H1 (cell line): ENCODE data around the gene TP53. TPM values are rescaled to one million over a fixed set of nuclear protein-coding genes. Genes with fewer than 3 reads are reported as not detected.

ENCODE experiments used
- CTCF ChIA-PET: fragments of 300-600 bp; sonication (Branson Sonifier 250); formaldehyde crosslinking; loops from one replicate; lab custom pipeline; 2021; ENCODE audit not compliant: partially characterized antibody; lab: Charles Lee
- POLR2A ChIA-PET: fragments of 300-600 bp; sonication (Branson Sonifier 250); formaldehyde crosslinking; loops from one replicate; lab custom pipeline; 2021; ENCODE audit warnings: inconsistent platforms; ENCODE audit not compliant: partially characterized antibody; lab: Charles Lee
- DNase-seq, 2 experiments: peaks; one replicate each; pipeline versions ENCODE4 v3.0.0 to v3.0.0-alpha.2; 2010 to 2022; ENCODE audit warnings: low spot score in 2 of 2, low read depth in 1 of 2, mixed read lengths in 1 of 2
- FAIRE-seq: peaks from 2 replicates; lab custom pipeline; 2011; peaks lifted over from hg19 to GRCh38; lab: Jason Lieb, UNC
- H2AFZ ChIP-seq: 2 replicates; pipeline ENCODE4 v1.8.1; 2012; ENCODE audit warnings: low read length, inconsistent platforms
- H2AK5ac ChIP-seq: 2 replicates; pipeline ENCODE4 v1.6.1; 2013; ENCODE audit warnings: low read depth, low read length
- H2BK120ac ChIP-seq: replicated peaks from 2 replicates; pipeline ENCODE3; 2013; ENCODE audit warnings: low read depth, low read length, inconsistent platforms
- H2BK12ac ChIP-seq: 2 replicates; pipeline ENCODE4 v1.6.1; 2013; ENCODE audit warnings: low read depth, low read length
- H2BK15ac ChIP-seq: 2 replicates; pipeline ENCODE4 v1.6.1; 2013; ENCODE audit warnings: low read length
- H2BK20ac ChIP-seq: 2 replicates; pipeline ENCODE4 v1.6.1; 2013; ENCODE audit warnings: low read length
- H2BK5ac ChIP-seq: 2 replicates; pipeline ENCODE4 v1.6.1; 2013; ENCODE audit warnings: low read depth, low read length
- H3K14ac ChIP-seq: 2 replicates; pipeline ENCODE4 v1.6.1; 2013; ENCODE audit warnings: inconsistent platforms; ENCODE audit not compliant: insufficient read length
- H3K18ac ChIP-seq: 2 replicates; pipeline ENCODE4 v1.6.1; 2013; ENCODE audit warnings: low read length; ENCODE audit errors: extremely low read depth
- H3K23ac ChIP-seq: 2 replicates; pipeline ENCODE4 v1.6.1; 2013; ENCODE audit warnings: inconsistent platforms; ENCODE audit not compliant: insufficient read length
- H3K23me2 ChIP-seq: 2 replicates; pipeline ENCODE4 v1.6.1; 2013; ENCODE audit warnings: low read depth, low read length
- H3K27ac ChIP-seq: 2 replicates; pipeline ENCODE4 v1.6.1; 2011; ENCODE audit warnings: low read depth, low read length, inconsistent platforms
- H3K27me3 ChIP-seq, 4 experiments: replicated peaks in 1 of 4; 1 replicate in 1 of 4; 2 replicates in 3 of 4; pipeline versions ENCODE4 v1.6.1 to v1.8.1; 2011 to 2013; ENCODE audit warnings: low read length in 3 of 4, mild to moderate bottlenecking in 3 of 4, inconsistent platforms in 2 of 4, mixed read lengths in 2 of 4, moderate library complexity in 1 of 4; ENCODE audit not compliant: control insufficient read depth in 3 of 4, insufficient read depth in 3 of 4; ENCODE audit errors: extremely low read depth in 1 of 4
- H3K36me3 ChIP-seq, 4 experiments: 2 replicates each; pipeline versions ENCODE4 v1.6.1 to v1.8.1; 2011 to 2013; ENCODE audit warnings: mild to moderate bottlenecking in 4 of 4, low read length in 3 of 4, moderate library complexity in 2 of 4, control low read depth in 1 of 4, inconsistent platforms in 1 of 4; ENCODE audit not compliant: insufficient read depth in 4 of 4, control insufficient read depth in 2 of 4
- H3K4ac ChIP-seq: replicated peaks from 2 replicates; pipeline ENCODE3; 2013; ENCODE audit warnings: low read length, low read depth, mixed read lengths, inconsistent platforms; ENCODE audit not compliant: insufficient read length
- H3K4me1 ChIP-seq, 4 experiments: replicated peaks in 1 of 4; 1 replicate in 1 of 4; 2 replicates in 3 of 4; pipeline versions ENCODE4 v1.6.1 to v1.8.1; 2011 to 2013; ENCODE audit warnings: low read length in 3 of 4, inconsistent platforms in 2 of 4, mixed read lengths in 1 of 4; ENCODE audit not compliant: insufficient read depth in 4 of 4, control insufficient read depth in 3 of 4
- H3K4me2 ChIP-seq, 2 experiments: 2 replicates each; pipeline versions ENCODE4 v1.6.1 to v1.8.1; 2011 to 2013; ENCODE audit warnings: low read depth in 2 of 2, low read length in 2 of 2, control low read depth in 1 of 2, inconsistent platforms in 1 of 2, mild to moderate bottlenecking in 1 of 2; ENCODE audit not compliant: insufficient read depth in 1 of 2
- H3K4me3 ChIP-seq, 4 experiments: fragments of 200-600, 300-600 bp in 1 of 4; sonication (generic), shearing (Covaris generic), sonication (Bioruptor Twin) in 1 of 4; 2 replicates each; pipeline versions ENCODE4 v1.5.1 to v1.8.1; 2011 to 2016; ENCODE audit warnings: low read length in 4 of 4, low read depth in 3 of 4, control low read depth in 2 of 4, inconsistent platforms in 2 of 4, mild to moderate bottlenecking in 2 of 4, mixed read lengths in 1 of 4, moderate library complexity in 1 of 4; ENCODE audit not compliant: insufficient read depth in 2 of 4; ENCODE audit errors: extremely low read depth in 1 of 4
- H3K56ac ChIP-seq: replicated peaks from 2 replicates; pipeline ENCODE3; 2013; ENCODE audit warnings: low read depth, mild to moderate bottlenecking, mixed read lengths, low read length, inconsistent platforms; ENCODE audit not compliant: insufficient read length
- H3K79me1 ChIP-seq: 2 replicates; pipeline ENCODE4 v1.6.1; 2013; ENCODE audit warnings: low read depth, low read length, control low read depth
- H3K79me2 ChIP-seq, 2 experiments: 2 replicates each; pipeline versions ENCODE4 v1.6.1 to v1.8.1; 2012 to 2013; ENCODE audit warnings: low read length in 2 of 2, mild to moderate bottlenecking in 2 of 2, inconsistent platforms in 1 of 2; ENCODE audit not compliant: insufficient read depth in 2 of 2, control insufficient read depth in 1 of 2
- H3K9ac ChIP-seq, 4 experiments: replicated peaks in 1 of 4; 1 replicate in 1 of 4; 2 replicates in 3 of 4; pipeline versions ENCODE4 v1.6.1 to v1.8.1; 2011 to 2013; ENCODE audit warnings: low read depth in 3 of 4, low read length in 3 of 4, control low read depth in 2 of 4, mild to moderate bottlenecking in 2 of 4, moderate library complexity in 2 of 4, inconsistent platforms in 1 of 4; ENCODE audit errors: extremely low read depth in 1 of 4
- H3K9me3 ChIP-seq, 2 experiments: 2 replicates each; pipeline versions ENCODE4 v1.6.1 to v1.8.1; 2012 to 2013; ENCODE audit warnings: mild to moderate bottlenecking in 2 of 2, moderate library complexity in 2 of 2, control low read depth in 1 of 2, inconsistent platforms in 1 of 2, low read depth in 1 of 2, low read length in 1 of 2, mixed read lengths in 1 of 2; ENCODE audit not compliant: insufficient read depth in 2 of 2
- H4K20me1 ChIP-seq, 2 experiments: replicated peaks in 1 of 2; 2 replicates each; pipeline versions ENCODE3 to v1.8.1; 2011 to 2013; ENCODE audit warnings: inconsistent platforms in 2 of 2, low read length in 2 of 2, mild to moderate bottlenecking in 1 of 2; ENCODE audit not compliant: insufficient read depth in 2 of 2, control insufficient read depth in 1 of 2
- H4K5ac ChIP-seq: 2 replicates; pipeline ENCODE4 v1.6.1; 2013; ENCODE audit warnings: low read length, low read depth, mixed read lengths, inconsistent platforms; ENCODE audit not compliant: insufficient read length
- H4K8ac ChIP-seq: 2 replicates; pipeline ENCODE4 v1.8.0; 2013; ENCODE audit warnings: mild to moderate bottlenecking, moderate library complexity, low read length, inconsistent platforms; ENCODE audit not compliant: insufficient read depth; ENCODE audit errors: extremely low read depth
- H4K91ac ChIP-seq: replicated peaks from 2 replicates; pipeline ENCODE3; 2013; ENCODE audit warnings: low read length, mixed read lengths, inconsistent platforms; ENCODE audit not compliant: insufficient read length
- FOSL1 ChIP-seq: IDR thresholded peaks from 2 replicates; pipeline ENCODE4 v1.6.1; 2011; ENCODE audit warnings: mild to moderate bottlenecking, low read depth, low read length, moderate library complexity; ENCODE audit not compliant: insufficient read depth
- GABPA ChIP-seq: IDR thresholded peaks from 2 replicates; pipeline ENCODE4 v1.6.1; 2011; ENCODE audit warnings: mild to moderate bottlenecking, low read length, moderate library complexity, borderline replicate concordance; ENCODE audit not compliant: insufficient read depth
- HDAC2 ChIP-seq, 2 experiments: fragments of 300-600 bp in 1 of 2; sonication (generic) in 1 of 2; IDR thresholded peaks; 2 replicates each; pipeline ENCODE4 v1.6.1; 2011 to 2012; ENCODE audit warnings: low read depth in 2 of 2, low read length in 2 of 2, mild to moderate bottlenecking in 2 of 2, moderate library complexity in 2 of 2, borderline replicate concordance in 1 of 2, inconsistent platforms in 1 of 2
- JUN ChIP-seq: IDR thresholded peaks from 2 replicates; pipeline ENCODE4 v1.6.1; 2011; ENCODE audit warnings: low read depth, mild to moderate bottlenecking, improper control_type of control experiment, low read length
- NANOG ChIP-seq: IDR thresholded peaks from 2 replicates; pipeline ENCODE4 v1.6.1; 2011; ENCODE audit warnings: low read length, low read depth, mild to moderate bottlenecking, inconsistent platforms; ENCODE audit not compliant: insufficient read depth, poor library complexity, severe bottlenecking
- RNF2 ChIP-seq: fragments of 200-900, 300-1000 bp; sonication (generic); IDR thresholded peaks from 2 replicates; pipeline ENCODE4 v1.7.1; 2016; ENCODE audit warnings: borderline replicate concordance, low read depth, mild to moderate bottlenecking, antibody characterized with exemption, low read length; ENCODE audit not compliant: poor library complexity, severe bottlenecking; ENCODE audit errors: missing control alignments
- SIX5 ChIP-seq: IDR thresholded peaks from 2 replicates; pipeline ENCODE4 v1.6.1; 2011; ENCODE audit warnings: mild to moderate bottlenecking, low read depth, low read length
- SP1 ChIP-seq: IDR thresholded peaks from 2 replicates; pipeline ENCODE4 v1.6.1; 2011; ENCODE audit warnings: low read depth, low read length
- TAF7 ChIP-seq: optimal IDR thresholded peaks from 2 replicates; pipeline ENCODE3; 2011; ENCODE audit warnings: low read depth, mild to moderate bottlenecking, inconsistent platforms, low read length, moderate library complexity, borderline replicate concordance
- WGBS, 2 experiments: shearing (Covaris generic) in 1 of 2; methylation state at CpG; one replicate each; pipeline versions ENCODE4 v1.1.6 to v1.1.7; 2013 to 2015; ENCODE audit warnings: low lambda C conversion rate in 2 of 2, mixed read lengths in 2 of 2, inconsistent platforms in 1 of 2, low coverage in 1 of 2, missing lambda C conversion rate in 1 of 2; ENCODE audit not compliant: insufficient replicate concordance in 2 of 2, insufficient coverage in 1 of 2, insufficient read length in 1 of 2; ENCODE audit errors: extremely low coverage in 1 of 2, missing lambda C conversion rate in 1 of 2; 5-methylcytosine and 5-hydroxymethylcytosine counted together
- polyA plus RNA-seq, 7 experiments: library from polyadenylated mRNA; depleted of rRNA in 3 of 7; stranded (reverse) in 5 of 7; unstranded in 2 of 7; fragments of >200 nt in 5 of 7; fragments of 200-250 nt in 2 of 7; gene quantifications; 1 replicate in 5 of 7; 2 replicates in 1 of 7; 4 replicates in 1 of 7; pipeline versions ENCODE4 v1.2.1 to v1.2.3, GENCODE V29; 2011 to 2013; ENCODE audit warnings: missing spikeins in 2 of 7, mixed read lengths in 2 of 7
- total RNA-seq: library from RNA; stranded (reverse); fragmentation: NEBNext Ultra II Directional; extraction: Animal tissue kit (Norgen Biotek cat#: 25700); gene quantifications from 2 replicates; pipeline ENCODE4 v1.2.1, GENCODE V29; 2021
- TF ChIP-seq, protein P1 (sequence below): IDR thresholded peaks from 2 replicates; pipeline ENCODE4 v1.6.1; 2012; ENCODE audit warnings: inconsistent platforms

Gene TP53
- total and polyA plus RNA-seq, 2 of the 8 experiments (the other 6 are each of a cell fraction or from before 2014, with no cell fraction given): 143 to 198 TPM

DNA sequence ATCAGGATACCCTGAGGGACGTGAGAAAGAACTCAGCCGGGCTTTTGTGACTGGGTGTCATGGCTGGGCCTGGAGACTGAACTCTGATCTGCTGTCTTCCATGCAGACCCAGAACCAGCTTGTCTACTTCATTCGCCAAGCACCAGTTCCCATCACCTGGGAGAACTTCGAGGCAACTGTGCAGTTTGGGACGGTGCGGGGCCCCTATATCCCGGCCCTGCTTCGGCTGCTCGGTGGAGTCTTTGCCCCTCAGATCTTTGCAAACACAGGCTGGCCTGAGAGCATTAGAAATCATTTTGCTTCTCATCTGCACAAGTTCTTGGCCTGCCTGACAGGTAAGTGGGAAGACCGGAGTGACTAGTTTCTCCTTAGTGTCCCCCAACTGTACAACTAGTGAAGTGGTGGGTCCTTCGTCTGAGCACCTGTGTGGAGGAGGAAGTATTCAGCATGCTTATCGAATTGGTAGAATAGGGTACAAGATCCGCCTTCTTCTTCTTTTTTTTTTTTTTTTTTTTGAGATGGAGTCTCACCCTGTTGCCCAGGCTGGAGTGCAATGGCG is 45.8 kb upstream of the TP53 start:
- H3K56ac ChIP-seq: no peak overlapping the region
- H2AFZ ChIP-seq: no peak overlapping the region
- H3K79me1 ChIP-seq: no peaks in the 10 kb centered on the region
- H3K18ac ChIP-seq: no peak overlapping the region
- no peak overlapping the region for H4K91ac ChIP-seq
- no peaks in the 10 kb centered on the region for H3K9me3 ChIP-seq
- H3K36me3 ChIP-seq: no peaks in the 10 kb centered on the region
- H3K23me2 ChIP-seq: no peaks in the 10 kb centered on the region
- H2AK5ac ChIP-seq: no peak overlapping the region
- H2BK5ac ChIP-seq: no peak overlapping the region
- H4K8ac ChIP-seq: no peak overlapping the region
- ChIA-PET POLR2A (no interaction called here), CTCF (no interaction called here)
- H3K14ac ChIP-seq: no peak overlapping the region
- no peak overlapping the region for H4K5ac ChIP-seq
- no peak overlapping the region for H3K23ac ChIP-seq
- no peak for DNase-seq
- H2BK20ac ChIP-seq: no peak overlapping the region
- WGBS, 2 experiments: 88% methylated on average over 13 of the region's 14 CpGs; no CpG with 5 or more reads in 1 of the 2 experiments
- no peak overlapping the region for H2BK120ac ChIP-seq
- no peak overlapping the region for H3K27ac ChIP-seq
- H3K4me3 ChIP-seq: no peak overlapping the region
- FAIRE-seq: no peak
- H3K79me2 ChIP-seq: no peaks in the 10 kb centered on the region; a peak in 1 of 4 replicates
- no peak overlapping the region for H2BK12ac ChIP-seq
- no peaks in the 10 kb centered on the region for H4K20me1 ChIP-seq
- H3K4ac ChIP-seq: no peak overlapping the region
- H3K4me2 ChIP-seq: no peak overlapping the region
- H3K9ac ChIP-seq: no peak overlapping the region
- peaks cover 0 to 3% (median under 1%) of the 10 kb centered on the region in 4 experiments; a peak in 4 of 7 replicates for H3K27me3 ChIP-seq
- no peak overlapping the region for H2BK15ac ChIP-seq
- TF ChIP-seq FOSL1: no peak
- no peak for TF ChIP-seq GABPA
- TF ChIP-seq, protein P1, sequence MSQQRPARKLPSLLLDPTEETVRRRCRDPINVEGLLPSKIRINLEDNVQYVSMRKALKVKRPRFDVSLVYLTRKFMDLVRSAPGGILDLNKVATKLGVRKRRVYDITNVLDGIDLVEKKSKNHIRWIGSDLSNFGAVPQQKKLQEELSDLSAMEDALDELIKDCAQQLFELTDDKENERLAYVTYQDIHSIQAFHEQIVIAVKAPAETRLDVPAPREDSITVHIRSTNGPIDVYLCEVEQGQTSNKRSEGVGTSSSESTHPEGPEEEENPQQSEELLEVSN: no peak
- no peak for TF ChIP-seq SIX5
- TF ChIP-seq NANOG: no peak
- TF ChIP-seq HDAC2 (IDR thresholded peaks at IDR 0.05; ENCODE audit: borderline replicate concordance in 1 of 2, low read depth in 2 of 2, low read length in 2 of 2): no peak
- TF ChIP-seq TAF7: no peak
- no peak for TF ChIP-seq SP1
- TF ChIP-seq RNF2: no peak
- no peak for TF ChIP-seq JUN
- TF ChIP-seq, all 59 proteins: peak for 0
- H3K4me1 ChIP-seq: no peaks in the 10 kb centered on the region
